Measurements from ENCODE around the gene ATP5PD. TPM values are rescaled to one million over a fixed set of nuclear protein-coding genes. Genes with fewer than 3 reads are reported as not detected.
A peak's percentile ranks its signal among the peaks of the same experiment; 100 is the strongest.

The ATP5PD gene
- total RNA-seq, 1 donor from 2014 or later, result 153 TPM

DNA sequence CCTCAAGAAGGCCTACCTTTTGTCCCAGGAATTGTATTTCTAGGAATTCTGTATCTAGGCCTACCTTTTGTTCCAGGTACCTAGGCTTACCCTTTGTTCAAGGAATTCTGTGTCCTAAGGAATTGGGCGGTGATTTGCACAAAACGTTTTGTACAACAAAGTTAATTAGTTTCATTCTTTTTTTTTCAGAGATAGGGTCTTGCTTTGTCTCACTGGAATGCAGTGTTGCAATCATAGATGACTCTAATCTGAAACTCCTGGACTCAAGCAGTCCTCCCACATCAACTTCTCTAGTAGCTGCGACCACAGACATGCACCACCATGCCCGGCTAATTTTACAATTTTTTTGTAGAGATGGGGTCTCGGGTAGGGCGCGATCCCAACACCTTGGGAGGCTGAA is 52.3 kb downstream of the ATP5PD start:
- H3K4me1 Mint-ChIP-seq, result peaks cover 36% of the 10 kb centered on the region
- H3K36me3 Mint-ChIP-seq, result peaks cover 4% of the 10 kb centered on the region
- no peak for DNase-seq (ENCODE audit: low spot score in 2 of 2, unreplicated experiment in 2 of 2)
- H3K27ac Mint-ChIP-seq, result peak overlapping the region; percentile 97
- H3K4me3 Mint-ChIP-seq, result no peak overlapping the region
- TF ChIP-seq, protein P1, sequence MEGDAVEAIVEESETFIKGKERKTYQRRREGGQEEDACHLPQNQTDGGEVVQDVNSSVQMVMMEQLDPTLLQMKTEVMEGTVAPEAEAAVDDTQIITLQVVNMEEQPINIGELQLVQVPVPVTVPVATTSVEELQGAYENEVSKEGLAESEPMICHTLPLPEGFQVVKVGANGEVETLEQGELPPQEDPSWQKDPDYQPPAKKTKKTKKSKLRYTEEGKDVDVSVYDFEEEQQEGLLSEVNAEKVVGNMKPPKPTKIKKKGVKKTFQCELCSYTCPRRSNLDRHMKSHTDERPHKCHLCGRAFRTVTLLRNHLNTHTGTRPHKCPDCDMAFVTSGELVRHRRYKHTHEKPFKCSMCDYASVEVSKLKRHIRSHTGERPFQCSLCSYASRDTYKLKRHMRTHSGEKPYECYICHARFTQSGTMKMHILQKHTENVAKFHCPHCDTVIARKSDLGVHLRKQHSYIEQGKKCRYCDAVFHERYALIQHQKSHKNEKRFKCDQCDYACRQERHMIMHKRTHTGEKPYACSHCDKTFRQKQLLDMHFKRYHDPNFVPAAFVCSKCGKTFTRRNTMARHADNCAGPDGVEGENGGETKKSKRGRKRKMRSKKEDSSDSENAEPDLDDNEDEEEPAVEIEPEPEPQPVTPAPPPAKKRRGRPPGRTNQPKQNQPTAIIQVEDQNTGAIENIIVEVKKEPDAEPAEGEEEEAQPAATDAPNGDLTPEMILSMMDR (IDR thresholded peaks at IDR 0.05; ENCODE audit: unreplicated experiment), result no peak
- H3K9me3 Mint-ChIP-seq, result no peaks in the 10 kb centered on the region
- H3K27me3 Mint-ChIP-seq (ENCODE audit: low read depth), result no peaks in the 10 kb centered on the region

DNA sequence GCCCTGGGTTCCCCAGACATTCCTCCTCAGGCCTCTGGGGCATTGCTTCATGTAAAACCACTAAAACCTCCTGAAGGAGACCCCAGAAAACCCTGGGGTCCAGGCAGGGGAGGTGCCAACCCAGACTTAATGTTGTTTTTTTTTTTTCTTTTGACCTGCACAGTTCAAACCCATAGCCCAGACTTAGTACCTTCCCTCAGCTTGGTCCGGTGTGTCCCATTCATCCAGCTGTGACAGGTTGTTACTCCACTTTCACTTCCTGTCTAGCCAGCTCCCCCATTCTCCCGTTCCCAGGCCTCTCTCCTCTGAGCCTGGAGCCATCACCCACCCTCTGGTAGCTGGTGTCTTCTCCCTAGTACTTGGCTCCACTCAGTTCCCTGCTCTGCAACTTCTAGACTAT is 54.5 kb downstream of the ATP5PD start:
- Mint-ChIP-seq H3K36me3 (peaks cover 4% of the 10 kb centered on the region), H3K4me3 (peak overlapping the region; percentile 1), H3K9me3 (no peaks in the 10 kb centered on the region), H3K27me3 (ENCODE audit: low read depth) (no peaks in the 10 kb centered on the region), H3K27ac (peak overlapping the region; percentile 97), H3K4me1 (peaks cover 39% of the 10 kb centered on the region)
- TF ChIP-seq, protein P1 (IDR thresholded peaks at IDR 0.05; ENCODE audit: unreplicated experiment), result no peak
- no peak for DNase-seq (ENCODE audit: low spot score in 2 of 2, unreplicated experiment in 2 of 2)

DNA sequence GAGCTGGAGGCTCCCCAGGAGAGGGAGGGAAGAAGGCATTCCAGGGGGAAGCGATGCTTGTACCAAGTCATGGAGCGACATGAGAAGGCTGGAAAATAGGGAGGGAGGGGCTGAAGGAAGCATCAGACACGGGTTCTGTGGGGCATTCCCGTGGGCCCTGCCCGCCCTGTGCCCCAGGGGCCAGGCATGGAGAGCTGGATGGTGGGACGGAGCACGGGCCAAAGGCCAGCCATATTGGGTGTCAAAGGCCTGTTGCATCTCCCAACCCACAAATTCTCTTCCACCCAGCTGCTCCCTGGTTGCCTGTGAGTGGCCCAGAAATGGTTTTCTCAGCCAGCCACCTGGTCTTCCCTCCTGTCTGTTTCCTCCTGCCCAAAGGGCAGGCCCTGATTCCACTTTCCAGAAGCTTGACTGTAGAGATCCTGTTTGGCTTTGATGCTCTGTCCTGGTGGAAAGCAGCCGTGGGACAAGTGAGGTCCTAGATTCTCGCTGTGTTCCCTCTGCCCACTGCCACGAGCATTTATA is 56.1 kb downstream of the ATP5PD start:
- DNase-seq (ENCODE audit: low spot score in 2 of 2, unreplicated experiment in 2 of 2), result no peak
- H3K36me3 Mint-ChIP-seq, result peaks cover 2% of the 10 kb centered on the region
- peaks cover 42% of the 10 kb centered on the region for H3K4me1 Mint-ChIP-seq
- H3K27me3 Mint-ChIP-seq (ENCODE audit: low read depth), result no peaks in the 10 kb centered on the region
- H3K27ac Mint-ChIP-seq, result peak overlapping the region; percentile 97
- TF ChIP-seq, protein P1 (IDR thresholded peaks at IDR 0.05; ENCODE audit: unreplicated experiment), result no peak
- no peaks in the 10 kb centered on the region for H3K9me3 Mint-ChIP-seq
- H3K4me3 Mint-ChIP-seq, result no peak overlapping the region

Other genes starting within 250 kb of the ATP5PD start
- gene GRIN2C, start 187.1 kb downstream of the ATP5PD start, total RNA-seq, result 0.16 to 0.29 TPM (median 0.18 TPM) in 3 replicates
- gene FDXR, start 174.0 kb downstream of the ATP5PD start, total RNA-seq, result 20.4 to 23.0 TPM (median 22.5 TPM) in 3 replicates
- gene FADS6, start 153.3 kb downstream of the ATP5PD start, total RNA-seq, result 0.14 to 0.85 TPM in 2 of 3 replicates, not detected in the other
- 3.1 to 3.9 TPM (median 3.9 TPM) in 3 replicates for gene USH1G, start 123.7 kb downstream of the ATP5PD start, total RNA-seq
- not detected in 3 replicates for gene OTOP2, start 122.7 kb downstream of the ATP5PD start, total RNA-seq
- gene OTOP3, start 111.1 kb downstream of the ATP5PD start, total RNA-seq, result not detected in 3 replicates
- gene HID1, start 74.2 kb downstream of the ATP5PD start, total RNA-seq, result 50.7 to 56.3 TPM (median 54.2 TPM) in 3 replicates
- 22.6 to 23.1 TPM (median 22.8 TPM) in 3 replicates for gene CDR2L, start 59.3 kb downstream of the ATP5PD start, total RNA-seq
- 18.3 to 22.6 TPM (median 20.7 TPM) in 3 replicates for gene MRPL58, start 34.3 kb downstream of the ATP5PD start, total RNA-seq
- gene KCTD2, start 256 bp upstream of the ATP5PD start, total RNA-seq, result 24.1 to 26.4 TPM (median 26.1 TPM) in 3 replicates
- 46.4 to 49.5 TPM (median 46.9 TPM) in 3 replicates for gene SLC16A5, start 41.0 kb upstream of the ATP5PD start, total RNA-seq
- gene ARMC7, start 63.0 kb upstream of the ATP5PD start, total RNA-seq, result 11.3 to 12.0 TPM (median 11.4 TPM) in 3 replicates
- 44.3 to 51.0 TPM (median 46.8 TPM) in 3 replicates for gene NT5C, start 84.8 kb upstream of the ATP5PD start, total RNA-seq
- 121 to 132 TPM (median 124 TPM) in 3 replicates for gene JPT1, start 107.5 kb upstream of the ATP5PD start, total RNA-seq
- gene SUMO2, start 136.0 kb upstream of the ATP5PD start, total RNA-seq, result 542 to 571 TPM (median 565 TPM) in 3 replicates
- 69.6 to 79.7 TPM (median 71.9 TPM) in 3 replicates for gene NUP85, start 158.7 kb upstream of the ATP5PD start, total RNA-seq
- gene GGA3, start 214.6 kb upstream of the ATP5PD start, total RNA-seq, result 54.6 to 61.2 TPM (median 58.3 TPM) in 3 replicates
- 44.2 to 49.2 TPM (median 45.3 TPM) in 3 replicates for gene MRPS7, start 214.9 kb upstream of the ATP5PD start, total RNA-seq
- gene MIF4GD, start 224.3 kb upstream of the ATP5PD start, total RNA-seq, result 10.6 to 11.5 TPM (median 11.2 TPM) in 3 replicates
- 9.8 to 10.4 TPM (median 10.3 TPM) in 3 replicates for gene SLC25A19, start 242.5 kb upstream of the ATP5PD start, total RNA-seq